HepG2 (cell line): ENCODE results near the gene FFAR2. TPM values are rescaled to one million over a fixed set of nuclear protein-coding genes. Genes with fewer than 3 reads are reported as not detected.
A peak's percentile ranks its signal among the peaks of the same experiment; 100 is the strongest.

Experiments used
- AGO1 ChIP-seq: fragments of 200-400 bp; formaldehyde crosslinking; IDR thresholded peaks from 2 replicates; pipeline ENCODE4 v1.6.1; 2017; ENCODE audit warnings: mild to moderate bottlenecking, low read depth, low read length, moderate library complexity; ENCODE audit not compliant: poor library complexity, severe bottlenecking
- CC2D1A ChIP-seq: sonication (generic); formaldehyde crosslinking; IDR thresholded peaks from 2 replicates; pipeline ENCODE4 v1.8.1; 2023; ENCODE audit warnings: mild to moderate bottlenecking, missing genetic modification reagents
- CEBPG ChIP-seq: IDR thresholded peaks from 2 replicates; pipeline ENCODE4 v1.6.1; 2016
- JUNB ChIP-seq: sonication (generic); formaldehyde crosslinking; IDR thresholded peaks from 2 replicates; pipeline ENCODE4 v1.8.0; 2022; ENCODE audit warnings: missing genetic modification reagents, mild to moderate bottlenecking, borderline replicate concordance
- MEF2D ChIP-seq: sonication (generic); formaldehyde crosslinking; IDR thresholded peaks from 2 replicates; pipeline ENCODE4 v1.5.1; 2020; ENCODE audit warnings: mild to moderate bottlenecking, missing genetic modification reagents
- MXD1 ChIP-seq: sonication (generic); formaldehyde crosslinking; IDR thresholded peaks from 2 replicates; pipeline ENCODE4 v1.4.0; 2020; ENCODE audit warnings: mild to moderate bottlenecking, missing genetic modification reagents
- SKI ChIP-seq: fragments of 450-650 bp; IDR thresholded peaks from one replicate; pipeline ENCODE4 v1.6.1; 2018; ENCODE audit warnings: mild to moderate bottlenecking; ENCODE audit not compliant: partially characterized antibody
- ZNF20 ChIP-seq: sonication (generic); formaldehyde crosslinking; IDR thresholded peaks from 2 replicates; pipeline ENCODE4 v1.4.0; 2020; ENCODE audit warnings: mild to moderate bottlenecking, moderate library complexity, missing genetic modification reagents
- ZNF367 ChIP-seq: sonication (generic); formaldehyde crosslinking; IDR thresholded peaks from 2 replicates; pipeline ENCODE4 v1.4.0; 2020; ENCODE audit warnings: missing genetic modification reagents, borderline replicate concordance
- ZNF430 ChIP-seq: sonication (generic); formaldehyde crosslinking; IDR thresholded peaks from 2 replicates; pipeline ENCODE4 v1.9.0; 2021; ENCODE audit warnings: mild to moderate bottlenecking, missing genetic modification reagents
- ZNF468 ChIP-seq: sonication (generic); formaldehyde crosslinking; IDR thresholded peaks from 2 replicates; pipeline ENCODE4 v1.8.0; 2022; ENCODE audit warnings: mild to moderate bottlenecking, moderate library complexity, missing genetic modification reagents
- ZNF572 ChIP-seq: sonication (generic); formaldehyde crosslinking; IDR thresholded peaks from 2 replicates; pipeline ENCODE4 v1.5.1; 2020; ENCODE audit warnings: mild to moderate bottlenecking, missing genetic modification reagents
- ZNF577 ChIP-seq: sonication (generic); formaldehyde crosslinking; IDR thresholded peaks from 2 replicates; pipeline ENCODE4 v1.4.0; 2020; ENCODE audit warnings: mild to moderate bottlenecking, low read depth, missing genetic modification reagents, borderline replicate concordance
- ZNF616 ChIP-seq: sonication (generic); formaldehyde crosslinking; IDR thresholded peaks from 2 replicates; pipeline ENCODE4 v1.5.0; 2020; ENCODE audit warnings: low read depth, mild to moderate bottlenecking, missing genetic modification reagents
- polyA plus RNA-seq, 8 experiments: library from polyadenylated mRNA; depleted of rRNA in 3 of 8; stranded (reverse) in 7 of 8; unstranded in 1 of 8; fragments of >200 nt; fragmentation: Illumina TruSeq in 4 of 8; extraction: Trizol in 4 of 8; gene quantifications; 2 replicates each; pipeline versions ENCODE4 v1.2.1 to v1.2.3, GENCODE V29; 2011 to 2016; ENCODE audit warnings: low read depth in 4 of 8, missing spikeins in 1 of 8, mixed read lengths in 1 of 8; ENCODE audit not compliant: insufficient read depth in 1 of 8
- total RNA-seq, 5 experiments: library from RNA; depleted of rRNA; stranded (reverse); fragments of >200 nt; fragmentation: Illumina TruSeq; extraction: Trizol; gene quantifications; 2 replicates each; pipeline ENCODE4 v1.2.3, GENCODE V29; 2016; ENCODE audit warnings: low read depth in 1 of 5
- TF ChIP-seq, protein P1 (sequence below): sonication (generic); formaldehyde crosslinking; IDR thresholded peaks from 2 replicates; pipeline ENCODE4 v1.4.0; 2020; ENCODE audit warnings: missing genetic modification reagents
- TF ChIP-seq, protein P2 (sequence below): sonication (generic); formaldehyde crosslinking; IDR thresholded peaks from 2 replicates; pipeline ENCODE4 v1.4.0; 2020; ENCODE audit warnings: missing genetic modification reagents
- TF ChIP-seq, protein P3 (sequence below), 2 experiments: fragments of 450-650 bp in 1 of 2; sonication (generic) in 1 of 2; formaldehyde crosslinking in 1 of 2; IDR thresholded peaks; 2 replicates each; pipeline versions ENCODE4 v1.6.1 to v1.8.0; 2016 to 2022; ENCODE audit warnings: antibody characterized with exemption in 1 of 2, mild to moderate bottlenecking in 1 of 2, missing genetic modification reagents in 1 of 2

FFAR2 gene
- total and polyA plus RNA-seq, 2 of the 13 experiments (the other 11 are each of a cell fraction or from before 2014, with no cell fraction given): 0.12 TPM; not detected in 1

DNA sequence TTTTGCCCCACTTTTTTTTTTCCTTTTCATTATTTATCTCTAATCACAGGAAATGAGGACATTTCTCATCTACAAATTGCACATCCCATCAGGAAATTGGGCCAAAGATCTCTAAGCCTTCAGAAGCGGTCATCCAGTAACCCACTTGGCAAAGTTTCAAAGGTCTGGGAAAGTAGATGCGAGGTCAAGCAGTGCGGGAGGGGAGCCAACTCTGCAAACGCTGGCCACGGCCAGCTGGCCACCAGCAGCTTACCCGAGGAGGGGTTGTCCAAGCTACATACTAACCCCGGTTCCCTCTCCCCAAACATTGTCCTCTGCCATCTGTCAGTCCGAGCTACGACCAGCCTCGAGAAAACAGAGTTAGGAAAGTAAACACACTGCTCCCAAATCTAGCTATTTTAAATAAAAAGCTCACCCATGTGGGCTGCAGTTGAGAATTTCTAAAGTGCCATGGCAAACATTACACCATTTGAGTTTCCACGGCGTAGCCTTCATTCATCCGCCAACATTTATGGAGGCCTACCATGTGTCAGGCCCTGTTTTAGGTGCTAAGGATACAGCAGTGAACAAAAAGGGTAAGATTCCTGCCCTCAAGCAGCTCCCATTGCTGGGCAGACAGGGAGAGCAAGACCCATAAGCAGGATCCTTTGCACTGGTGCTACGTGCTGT lies 11.5 kb downstream of the FFAR2 start (continued):
- TF ChIP-seq, protein P1, sequence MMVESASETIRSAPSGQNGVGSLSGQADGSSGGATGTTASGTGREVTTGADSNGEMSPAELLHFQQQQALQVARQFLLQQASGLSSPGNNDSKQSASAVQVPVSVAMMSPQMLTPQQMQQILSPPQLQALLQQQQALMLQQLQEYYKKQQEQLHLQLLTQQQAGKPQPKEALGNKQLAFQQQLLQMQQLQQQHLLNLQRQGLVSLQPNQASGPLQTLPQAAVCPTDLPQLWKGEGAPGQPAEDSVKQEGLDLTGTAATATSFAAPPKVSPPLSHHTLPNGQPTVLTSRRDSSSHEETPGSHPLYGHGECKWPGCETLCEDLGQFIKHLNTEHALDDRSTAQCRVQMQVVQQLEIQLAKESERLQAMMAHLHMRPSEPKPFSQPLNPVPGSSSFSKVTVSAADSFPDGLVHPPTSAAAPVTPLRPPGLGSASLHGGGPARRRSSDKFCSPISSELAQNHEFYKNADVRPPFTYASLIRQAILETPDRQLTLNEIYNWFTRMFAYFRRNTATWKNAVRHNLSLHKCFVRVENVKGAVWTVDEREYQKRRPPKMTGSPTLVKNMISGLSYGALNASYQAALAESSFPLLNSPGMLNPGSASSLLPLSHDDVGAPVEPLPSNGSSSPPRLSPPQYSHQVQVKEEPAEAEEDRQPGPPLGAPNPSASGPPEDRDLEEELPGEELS (CRISPR knock-in tag): no peak
- TF ChIP-seq MEF2D (CRISPR knock-in tag): peak; percentile 58; the same call in 1 of the 2 replicates
- TF ChIP-seq ZNF430 (CRISPR knock-in tag): no peak
- TF ChIP-seq, protein P2, sequence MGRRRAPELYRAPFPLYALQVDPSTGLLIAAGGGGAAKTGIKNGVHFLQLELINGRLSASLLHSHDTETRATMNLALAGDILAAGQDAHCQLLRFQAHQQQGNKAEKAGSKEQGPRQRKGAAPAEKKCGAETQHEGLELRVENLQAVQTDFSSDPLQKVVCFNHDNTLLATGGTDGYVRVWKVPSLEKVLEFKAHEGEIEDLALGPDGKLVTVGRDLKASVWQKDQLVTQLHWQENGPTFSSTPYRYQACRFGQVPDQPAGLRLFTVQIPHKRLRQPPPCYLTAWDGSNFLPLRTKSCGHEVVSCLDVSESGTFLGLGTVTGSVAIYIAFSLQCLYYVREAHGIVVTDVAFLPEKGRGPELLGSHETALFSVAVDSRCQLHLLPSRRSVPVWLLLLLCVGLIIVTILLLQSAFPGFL (CRISPR knock-in tag): no peak
- TF ChIP-seq ZNF572 (CRISPR knock-in tag): no peak
- no peak for TF ChIP-seq ZNF468 (CRISPR knock-in tag)
- TF ChIP-seq CEBPG: no peak
- TF ChIP-seq JUNB: no peak
- TF ChIP-seq ZNF367 (CRISPR knock-in tag): no peak
- TF ChIP-seq, protein P3, sequence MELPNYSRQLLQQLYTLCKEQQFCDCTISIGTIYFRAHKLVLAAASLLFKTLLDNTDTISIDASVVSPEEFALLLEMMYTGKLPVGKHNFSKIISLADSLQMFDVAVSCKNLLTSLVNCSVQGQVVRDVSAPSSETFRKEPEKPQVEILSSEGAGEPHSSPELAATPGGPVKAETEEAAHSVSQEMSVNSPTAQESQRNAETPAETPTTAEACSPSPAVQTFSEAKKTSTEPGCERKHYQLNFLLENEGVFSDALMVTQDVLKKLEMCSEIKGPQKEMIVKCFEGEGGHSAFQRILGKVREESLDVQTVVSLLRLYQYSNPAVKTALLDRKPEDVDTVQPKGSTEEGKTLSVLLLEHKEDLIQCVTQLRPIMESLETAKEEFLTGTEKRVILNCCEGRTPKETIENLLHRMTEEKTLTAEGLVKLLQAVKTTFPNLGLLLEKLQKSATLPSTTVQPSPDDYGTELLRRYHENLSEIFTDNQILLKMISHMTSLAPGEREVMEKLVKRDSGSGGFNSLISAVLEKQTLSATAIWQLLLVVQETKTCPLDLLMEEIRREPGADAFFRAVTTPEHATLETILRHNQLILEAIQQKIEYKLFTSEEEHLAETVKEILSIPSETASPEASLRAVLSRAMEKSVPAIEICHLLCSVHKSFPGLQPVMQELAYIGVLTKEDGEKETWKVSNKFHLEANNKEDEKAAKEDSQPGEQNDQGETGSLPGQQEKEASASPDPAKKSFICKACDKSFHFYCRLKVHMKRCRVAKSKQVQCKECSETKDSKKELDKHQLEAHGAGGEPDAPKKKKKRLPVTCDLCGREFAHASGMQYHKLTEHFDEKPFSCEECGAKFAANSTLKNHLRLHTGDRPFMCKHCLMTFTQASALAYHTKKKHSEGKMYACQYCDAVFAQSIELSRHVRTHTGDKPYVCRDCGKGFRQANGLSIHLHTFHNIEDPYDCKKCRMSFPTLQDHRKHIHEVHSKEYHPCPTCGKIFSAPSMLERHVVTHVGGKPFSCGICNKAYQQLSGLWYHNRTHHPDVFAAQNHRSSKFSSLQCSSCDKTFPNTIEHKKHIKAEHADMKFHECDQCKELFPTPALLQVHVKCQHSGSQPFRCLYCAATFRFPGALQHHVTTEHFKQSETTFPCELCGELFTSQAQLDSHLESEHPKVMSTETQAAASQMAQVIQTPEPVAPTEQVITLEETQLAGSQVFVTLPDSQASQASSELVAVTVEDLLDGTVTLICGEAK (IDR thresholded peaks at IDR 0.05): no peak
- TF ChIP-seq, protein P3 (CRISPR knock-in tag; IDR thresholded peaks at IDR 0.05): no peak
- TF ChIP-seq MXD1: no peak
- no peak for TF ChIP-seq ZNF616 (CRISPR knock-in tag)
- TF ChIP-seq SKI: no peak
- TF ChIP-seq ZNF20: no peak
- TF ChIP-seq CC2D1A (CRISPR knock-in tag): no peak
- no peak for TF ChIP-seq ZNF577 (CRISPR knock-in tag)
- no peak for TF ChIP-seq AGO1
